RWPE1 (cell line): Measurements from ENCODE around the gene AGPS.
"Not testable (repeated sequence)": the region's sequence is repeated elsewhere in the genome, so short reads cannot be mapped to it uniquely, and the experiment has no call there.

Experiments
- CTCF ChIA-PET: fragments of 350-600 bp; sonication (Branson Sonifier 250); formaldehyde crosslinking; extraction: SDS; loops from one replicate; lab custom pipeline; 2021; lab: Yijun Ruan, JAX
- POLR2A ChIA-PET: fragments of 400-600 bp; formaldehyde crosslinking; extraction: SDS; loops from one replicate; lab custom pipeline; 2020; ENCODE audit warnings: antibody characterized with exemption; ENCODE audit not compliant: low non-redundant PET; lab: Yijun Ruan, JAX
- DNase-seq: peaks from one replicate; pipeline ENCODE4 v3.0.0; 2012; ENCODE audit warnings: low spot score
- H3K27ac ChIP-seq: fragments of 450-650 bp; 2 replicates; pipeline ENCODE4 v1.5.1; 2017
- TF ChIP-seq, protein P1 (sequence below): fragments of 450-650 bp; conservative IDR thresholded peaks from 2 replicates; pipeline ENCODE4 v1.5.1; 2017; ENCODE audit warnings: low read depth, mild to moderate bottlenecking

Gene AGPS

DNA sequence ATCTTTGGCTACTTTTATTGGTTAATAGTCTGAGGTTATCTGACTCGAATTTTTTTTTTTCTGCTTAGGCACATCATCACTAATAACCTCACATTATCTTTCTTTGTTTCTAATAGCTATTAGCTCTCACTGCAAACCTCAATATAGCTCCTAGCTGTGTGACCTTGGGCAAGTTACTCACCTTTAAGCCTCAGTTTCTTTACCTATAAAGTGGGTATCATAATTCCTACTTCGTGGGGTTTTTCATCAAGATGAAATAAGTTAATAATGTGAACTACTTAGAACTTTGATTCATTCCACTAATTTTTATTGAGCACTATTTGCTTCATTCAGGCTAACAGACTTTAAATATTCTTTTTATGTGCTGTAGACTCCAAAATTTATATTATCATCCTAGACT, 55.5 kb downstream of the AGPS start:
- POLR2A ChIA-PET, result no interaction called here
- TF ChIP-seq, protein P1, sequence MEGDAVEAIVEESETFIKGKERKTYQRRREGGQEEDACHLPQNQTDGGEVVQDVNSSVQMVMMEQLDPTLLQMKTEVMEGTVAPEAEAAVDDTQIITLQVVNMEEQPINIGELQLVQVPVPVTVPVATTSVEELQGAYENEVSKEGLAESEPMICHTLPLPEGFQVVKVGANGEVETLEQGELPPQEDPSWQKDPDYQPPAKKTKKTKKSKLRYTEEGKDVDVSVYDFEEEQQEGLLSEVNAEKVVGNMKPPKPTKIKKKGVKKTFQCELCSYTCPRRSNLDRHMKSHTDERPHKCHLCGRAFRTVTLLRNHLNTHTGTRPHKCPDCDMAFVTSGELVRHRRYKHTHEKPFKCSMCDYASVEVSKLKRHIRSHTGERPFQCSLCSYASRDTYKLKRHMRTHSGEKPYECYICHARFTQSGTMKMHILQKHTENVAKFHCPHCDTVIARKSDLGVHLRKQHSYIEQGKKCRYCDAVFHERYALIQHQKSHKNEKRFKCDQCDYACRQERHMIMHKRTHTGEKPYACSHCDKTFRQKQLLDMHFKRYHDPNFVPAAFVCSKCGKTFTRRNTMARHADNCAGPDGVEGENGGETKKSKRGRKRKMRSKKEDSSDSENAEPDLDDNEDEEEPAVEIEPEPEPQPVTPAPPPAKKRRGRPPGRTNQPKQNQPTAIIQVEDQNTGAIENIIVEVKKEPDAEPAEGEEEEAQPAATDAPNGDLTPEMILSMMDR, result no peak
- no peak for DNase-seq
- H3K27ac ChIP-seq, result no peak overlapping the region
- CTCF ChIA-PET, result interaction anchor here (0.7 kb wide), 1 partner anchor 16 kb away, joined by 3 read pairs; no protein-coding TSS in a partner anchor

DNA sequence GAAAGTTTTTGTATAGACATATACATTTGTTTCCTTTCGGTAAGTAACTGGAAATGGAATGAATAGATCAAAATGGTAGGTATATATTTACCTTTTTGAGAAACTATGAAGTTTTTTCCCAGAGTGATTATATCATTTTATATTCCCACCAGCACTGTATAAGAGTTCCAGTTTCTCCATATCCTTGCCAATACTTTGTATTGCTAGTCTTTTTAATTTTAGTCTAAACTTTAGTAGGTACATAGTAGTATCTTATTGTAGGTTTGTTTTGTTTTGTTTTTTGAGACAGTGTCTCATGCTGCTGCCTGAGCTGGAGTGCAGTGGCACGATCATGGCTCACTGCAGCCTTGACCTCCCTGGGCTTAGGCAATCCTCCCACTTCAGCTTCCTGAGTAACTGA, 56.6 kb downstream of the AGPS start:
- no peak overlapping the region for H3K27ac ChIP-seq
- ChIA-PET CTCF (interaction anchor here (0.6 kb wide), 1 partner anchor 47 kb away, joined by 7 read pairs; no protein-coding TSS in a partner anchor), POLR2A (no interaction called here)
- TF ChIP-seq, protein P1, result no peak
- no peak for DNase-seq

DNA sequence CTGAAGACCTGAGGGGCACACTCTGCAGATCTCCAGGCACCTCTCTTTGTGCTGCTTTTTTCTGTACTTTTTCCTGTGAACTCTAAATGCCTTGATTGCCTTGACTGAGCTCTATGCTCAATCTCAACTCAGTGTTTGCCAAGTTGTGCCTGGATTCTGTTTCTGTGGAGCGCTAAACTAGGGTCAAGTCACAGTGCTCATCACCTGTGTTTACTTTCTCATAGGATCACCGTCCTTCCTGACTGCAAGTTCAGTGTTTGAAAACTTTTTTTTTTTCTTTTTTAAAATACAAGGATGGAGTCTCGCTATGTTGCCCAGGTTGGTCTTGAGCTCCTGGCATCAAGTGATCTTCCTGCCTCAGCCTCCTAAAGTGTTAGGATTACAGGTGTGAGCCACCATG, 62.6 kb downstream of the AGPS start:
- H3K27ac ChIP-seq, result no peak overlapping the region
- no peak for DNase-seq
- CTCF ChIA-PET, result no interaction called here
- POLR2A ChIA-PET, result no interaction called here
- TF ChIP-seq, protein P1, result no peak

DNA sequence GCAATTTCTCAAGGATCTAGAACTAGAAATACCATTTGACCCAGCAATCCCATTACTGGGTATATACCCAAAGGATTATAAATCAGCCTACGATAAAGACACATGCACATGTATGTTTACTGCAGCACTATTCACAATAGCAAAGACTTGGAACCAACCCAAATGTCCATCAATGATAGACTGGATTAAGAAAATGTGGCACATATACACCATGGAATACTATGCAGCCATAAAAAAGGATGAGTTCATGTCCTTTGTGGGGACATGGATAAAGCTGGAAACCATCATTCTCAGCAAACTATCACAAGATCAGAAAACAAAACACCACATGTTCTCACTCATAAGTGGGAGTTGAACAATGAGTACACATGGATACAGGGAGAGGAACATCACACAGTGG, 67.2 kb downstream of the AGPS start:
- DNase-seq, POLR2A ChIA-PET, CTCF ChIA-PET, H3K27ac ChIP-seq: not testable (repeated sequence)

DNA sequence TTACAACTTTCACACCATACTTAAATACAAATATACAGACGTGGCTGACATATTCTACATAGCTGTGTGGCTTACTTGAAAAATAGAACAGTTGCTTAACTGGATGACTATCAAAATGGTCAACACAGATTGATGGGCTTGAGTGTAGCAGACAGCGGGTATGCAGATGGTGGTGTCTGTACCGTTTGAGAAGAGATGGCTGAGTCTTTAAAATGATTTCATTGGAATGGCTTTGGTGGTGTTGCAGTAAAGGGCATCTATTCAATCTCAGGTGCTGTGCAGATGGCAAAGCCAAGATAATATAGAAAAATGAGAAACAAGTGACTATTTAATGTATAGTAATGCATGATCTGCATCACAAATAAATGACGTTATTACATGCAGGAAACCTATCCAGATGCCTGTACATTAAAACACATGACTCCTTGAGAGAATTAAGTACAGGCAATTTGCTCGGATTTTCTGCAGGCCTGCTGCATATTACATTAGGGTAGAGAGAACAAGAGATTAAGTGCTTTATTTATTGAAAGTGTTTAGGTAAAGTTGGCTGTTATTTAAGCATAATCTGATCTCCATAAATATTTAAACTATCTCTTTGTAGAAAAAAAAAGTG, 68.5 kb downstream of the AGPS start:
- TF ChIP-seq, protein P1, result no peak
- CTCF ChIA-PET, result no interaction called here
- POLR2A ChIA-PET, result no interaction called here
- H3K27ac ChIP-seq, result no peak overlapping the region
- DNase-seq, result no peak

DNA sequence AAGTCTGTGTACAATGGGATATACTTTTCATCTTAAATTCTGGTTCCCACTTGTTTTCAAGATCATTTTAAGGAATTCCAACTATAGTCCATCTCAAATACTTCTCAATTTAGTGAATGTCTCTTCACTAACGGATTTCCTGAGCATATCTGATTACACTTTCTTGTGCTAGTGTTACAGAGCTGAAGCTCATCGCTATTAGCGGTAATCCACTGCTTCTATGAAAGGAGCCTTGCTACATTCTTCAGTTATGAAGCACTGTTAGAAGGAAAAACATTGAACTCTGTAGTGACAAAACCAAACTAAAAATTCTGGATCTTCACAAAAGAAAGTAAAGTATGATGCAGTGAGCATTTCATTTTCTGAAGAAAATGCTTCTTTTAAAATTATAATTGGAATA, 72.0 kb downstream of the AGPS start:
- POLR2A ChIA-PET, result no interaction called here
- DNase-seq, result no peak
- CTCF ChIA-PET, result no interaction called here
- no peak overlapping the region for H3K27ac ChIP-seq
- TF ChIP-seq, protein P1, result no peak

DNA sequence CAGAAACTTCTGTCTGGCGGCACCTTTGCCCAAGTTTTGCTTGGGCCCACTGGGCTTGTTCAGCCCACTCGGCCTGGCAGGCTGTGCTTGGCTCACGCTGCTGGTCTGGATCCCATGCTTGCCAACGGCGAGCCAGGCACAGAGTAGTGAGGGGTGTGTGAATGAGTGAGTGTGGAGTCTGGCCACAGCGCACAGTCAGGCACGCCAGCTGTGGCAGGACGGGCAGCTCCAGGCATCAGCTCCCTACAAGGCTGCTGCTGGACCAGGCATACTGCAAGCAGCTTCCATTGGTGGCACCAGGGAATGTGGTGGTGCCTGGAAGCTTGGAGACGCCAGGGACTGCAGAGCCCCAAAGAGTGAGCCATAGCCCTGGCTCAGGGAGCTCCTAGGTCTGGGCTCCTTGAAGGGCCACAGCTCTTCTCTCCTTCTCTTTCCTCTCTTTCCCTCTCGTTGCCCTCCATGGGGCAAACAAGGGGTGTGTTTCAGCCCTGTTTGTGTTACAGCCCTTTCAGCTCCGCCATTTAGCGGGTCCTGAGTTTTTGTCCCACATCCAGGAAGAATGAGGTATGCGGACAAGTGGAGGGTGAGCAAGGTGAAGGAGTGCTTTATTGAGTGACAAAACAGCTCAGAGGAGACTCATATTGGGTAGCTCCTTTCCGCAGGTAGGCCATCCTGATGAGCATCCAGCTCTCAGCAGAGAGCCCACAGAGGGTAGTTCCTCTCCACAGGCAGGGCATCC, 73.0 kb downstream of the AGPS start:
- TF ChIP-seq, protein P1, result no peak
- CTCF ChIA-PET, result interaction anchor here (0.5 kb wide), 1 partner anchor 709 kb away, joined by 4 read pairs; no protein-coding TSS in a partner anchor
- no peak overlapping the region for H3K27ac ChIP-seq
- DNase-seq, result no peak
- POLR2A ChIA-PET, result interaction anchor here (0.6 kb wide), 1 partner anchor 1529 kb away, joined by 3 read pairs; no protein-coding TSS in a partner anchor
